Measurements from ENCODE around the gene AKAP10. TPM values are rescaled to one million over a fixed set of nuclear protein-coding genes. Genes with fewer than 3 reads are reported as not detected.
"Not testable (repeated sequence)": the region's sequence is repeated elsewhere in the genome, so short reads cannot be mapped to it uniquely, and the experiment has no call there.

Gene AKAP10
- total and polyA plus RNA-seq, 7 donors: 4.2 to 16.8 (median 11.1) TPM

- Histone ChIP-seq H3K27me3 (ENCODE audit: insufficient read depth in 3 of 3, low read length in 2 of 3) (no peaks in the 10 kb centered on the region), H3K27ac (no peak overlapping the region), H3K4me1 (no peaks in the 10 kb centered on the region), H3K9me3 (no peaks in the 10 kb centered on the region), H3K4me3 (no peak overlapping the region), H3K36me3 (ENCODE audit: insufficient read depth in 1 of 2, low read depth in 1 of 2) (peaks cover 0 to 80% of the 10 kb centered on the region in 2 donors)
- no peak for ATAC-seq
- TF ChIP-seq CTCF (IDR thresholded peaks at IDR 0.05): no peak
- DNase-seq: no peak
- intact Hi-C loops (cut with DNase I): no loop called here
- 65 to 70% (median 65%) methylated on average over 5 of the region's 5 CpGs for WGBS, 3 donors
Measured at GRCh38 chr17:19958023-19958422, 19.6 kb downstream of the AKAP10 start.

- no peak overlapping the region for H3K27ac ChIP-seq
- no peaks in the 10 kb centered on the region for H3K4me1 ChIP-seq
- no peak for ATAC-seq
- H3K27me3 ChIP-seq (ENCODE audit: insufficient read depth in 3 of 3, low read length in 2 of 3): no peaks in the 10 kb centered on the region
- H3K9me3 ChIP-seq: no peaks in the 10 kb centered on the region
- no peak for TF ChIP-seq CTCF (IDR thresholded peaks at IDR 0.05)
- H3K36me3 ChIP-seq (ENCODE audit: insufficient read depth in 1 of 2, low read depth in 1 of 2): peaks cover 0 to 52% of the 10 kb centered on the region in 2 donors
- DNase-seq: no peak
- 97 to 98% (median 97%) methylated on average over 7 of the region's 7 CpGs for WGBS, 3 donors
- intact Hi-C loops (cut with DNase I): no loop called here
- H3K4me3 ChIP-seq: no peak overlapping the region
Measured at GRCh38 chr17:19955099-19955498, 22.5 kb downstream of the AKAP10 start.

- peaks cover 13% of the 10 kb centered on the region for H3K4me1 ChIP-seq
Measured at GRCh38 chr17:19951411-19951810, 26.2 kb downstream of the AKAP10 start.

GRCh38 chr17:19950624-19951195 is 26.9 kb downstream of the AKAP10 start:
- ATAC-seq: not testable (repeated sequence)

More at GRCh38 chr17:19951411-19951810, 26.2 kb downstream of the AKAP10 start:
- H3K27ac ChIP-seq; ATAC-seq; H3K27me3 ChIP-seq (ENCODE audit: insufficient read depth in 3 of 3, low read length in 2 of 3); intact Hi-C loops (cut with DNase I); H3K9me3 ChIP-seq; DNase-seq; H3K4me3 ChIP-seq: not testable (repeated sequence)
- H3K36me3 ChIP-seq (ENCODE audit: insufficient read depth in 1 of 2, low read depth in 1 of 2): peaks cover 0 to 33% of the 10 kb centered on the region in 2 donors
- WGBS, 3 donors: 69 to 85% (median 83%) methylated on average over 1 to 5 of the region's 5 CpGs

GRCh38 chr17:19948116-19948943 is 29.3 kb downstream of the AKAP10 start:
- intact Hi-C loops (cut with DNase I): loop anchor here in 1 of 2 donors (10.0 kb wide), 1 partner anchor 74 kb away; no protein-coding TSS in a partner anchor

More at GRCh38 chr17:19950624-19951195, 26.9 kb downstream of the AKAP10 start:
- 95 to 97% (median 96%) methylated on average over 24 to 43 of the region's 43 CpGs for WGBS, 3 donors
- H3K9me3 ChIP-seq; H3K4me3 ChIP-seq; DNase-seq; intact Hi-C loops (cut with DNase I); H3K27ac ChIP-seq; H3K27me3 ChIP-seq (ENCODE audit: insufficient read depth in 3 of 3, low read length in 2 of 3): not testable (repeated sequence)
- Histone ChIP-seq H3K4me1 (peaks cover 13% of the 10 kb centered on the region), H3K36me3 (ENCODE audit: insufficient read depth in 1 of 2, low read depth in 1 of 2) (peaks cover 0 to 30% of the 10 kb centered on the region in 2 donors)

More at GRCh38 chr17:19948116-19948943, 29.3 kb downstream of the AKAP10 start:
- no peaks in the 10 kb centered on the region for H3K27me3 ChIP-seq (ENCODE audit: insufficient read depth in 3 of 3, low read length in 2 of 3)
- H3K27ac ChIP-seq: no peak overlapping the region
- TF ChIP-seq CTCF (IDR thresholded peaks at IDR 0.05): no peak
- H3K36me3 ChIP-seq (ENCODE audit: insufficient read depth in 1 of 2, low read depth in 1 of 2): peaks cover 4 to 35% of the 10 kb centered on the region in 2 donors
- H3K9me3 ChIP-seq: no peaks in the 10 kb centered on the region
- peaks cover 13% of the 10 kb centered on the region for H3K4me1 ChIP-seq
- no peak for DNase-seq
- H3K4me3 ChIP-seq: no peak overlapping the region
- WGBS, 3 donors: 30 to 44% (median 36%) methylated on average over 10 of the region's 10 CpGs
- peak in 3 of 4 donors; percentile 27 to 60 (median 51) for ATAC-seq
